Mesendoderm (in vitro differentiated cells): ENCODE results near the gene MAST2.

Source experiments
- DNase-seq: peaks from one replicate; pipeline ENCODE4 v3.0.0; 2013
- H2AK5ac ChIP-seq: 2 replicates; pipeline ENCODE4 v1.6.1; 2013; ENCODE audit warnings: low read length, inconsistent platforms
- H2BK120ac ChIP-seq: 2 replicates; pipeline ENCODE4 v1.6.1; 2013; ENCODE audit warnings: low read depth, mild to moderate bottlenecking, low read length, moderate library complexity, mixed read lengths
- H2BK15ac ChIP-seq: replicated peaks from 2 replicates; pipeline ENCODE4 v1.6.1; 2013; ENCODE audit warnings: low read depth, mild to moderate bottlenecking, moderate library complexity
- H2BK5ac ChIP-seq: 2 replicates; pipeline ENCODE4 v1.6.1; 2013; ENCODE audit warnings: low read length, inconsistent platforms
- H3K18ac ChIP-seq: 2 replicates; pipeline ENCODE4 v1.6.1; 2013; ENCODE audit warnings: mild to moderate bottlenecking, low read length, mixed read lengths
- H3K23ac ChIP-seq: one replicate; pipeline ENCODE4 v1.6.1; 2013; ENCODE audit warnings: low read length
- H3K27ac ChIP-seq: 2 replicates; pipeline ENCODE4 v1.5.1; 2013; ENCODE audit warnings: low read depth, mild to moderate bottlenecking, inconsistent platforms, low read length, moderate library complexity
- H3K27me3 ChIP-seq: 2 replicates; pipeline ENCODE4 v1.6.1; 2013; ENCODE audit warnings: low read length, control low read depth, mild to moderate bottlenecking, inconsistent platforms; ENCODE audit not compliant: insufficient read depth, poor library complexity
- H3K36me3 ChIP-seq: 2 replicates; pipeline ENCODE4 v1.6.1; 2013; ENCODE audit warnings: low read length, inconsistent platforms; ENCODE audit not compliant: control insufficient read depth, insufficient read depth
- H3K4ac ChIP-seq: one replicate; pipeline ENCODE4 v1.6.1; 2013; ENCODE audit warnings: low read depth, mild to moderate bottlenecking, low read length, moderate library complexity
- H3K4me1 ChIP-seq: 2 replicates; pipeline ENCODE4 v1.6.1; 2013; ENCODE audit warnings: low read depth, low read length, inconsistent platforms; ENCODE audit not compliant: control insufficient read depth
- H3K4me2 ChIP-seq: 2 replicates; pipeline ENCODE4 v1.6.1; 2013; ENCODE audit warnings: low read length
- H3K4me3 ChIP-seq: 2 replicates; pipeline ENCODE4 v1.5.1; 2013; ENCODE audit warnings: mild to moderate bottlenecking, low read length
- H3K56ac ChIP-seq: one replicate; pipeline ENCODE4 v1.6.1; 2013; ENCODE audit warnings: low read length
- H3K79me1 ChIP-seq: 2 replicates; pipeline ENCODE4 v1.6.1; 2013; ENCODE audit warnings: low read length, inconsistent platforms
- H3K79me2 ChIP-seq: 2 replicates; pipeline ENCODE4 v1.6.1; 2013; ENCODE audit warnings: mild to moderate bottlenecking, low read length; ENCODE audit not compliant: control insufficient read depth, insufficient read depth
- H3K9ac ChIP-seq: 2 replicates; pipeline ENCODE4 v1.6.1; 2013; ENCODE audit warnings: low read length, inconsistent platforms
- H4K5ac ChIP-seq: one replicate; pipeline ENCODE4 v1.6.1; 2013; ENCODE audit warnings: low read length
- H4K8ac ChIP-seq: one replicate; pipeline ENCODE4 v1.6.1; 2013; ENCODE audit warnings: low read depth, mild to moderate bottlenecking, control low read depth, low read length, moderate library complexity
- WGBS: extraction: QIAGEN DNeasy Blood & Tissue Kit; methylation state at CpG from one replicate; pipeline ENCODE4 v1.1.7; 2013; ENCODE audit warnings: low lambda C conversion rate, missing lambda C conversion rate; ENCODE audit not compliant: insufficient coverage; ENCODE audit errors: extremely low coverage; 5-methylcytosine and 5-hydroxymethylcytosine counted together

Gene MAST2

DNA sequence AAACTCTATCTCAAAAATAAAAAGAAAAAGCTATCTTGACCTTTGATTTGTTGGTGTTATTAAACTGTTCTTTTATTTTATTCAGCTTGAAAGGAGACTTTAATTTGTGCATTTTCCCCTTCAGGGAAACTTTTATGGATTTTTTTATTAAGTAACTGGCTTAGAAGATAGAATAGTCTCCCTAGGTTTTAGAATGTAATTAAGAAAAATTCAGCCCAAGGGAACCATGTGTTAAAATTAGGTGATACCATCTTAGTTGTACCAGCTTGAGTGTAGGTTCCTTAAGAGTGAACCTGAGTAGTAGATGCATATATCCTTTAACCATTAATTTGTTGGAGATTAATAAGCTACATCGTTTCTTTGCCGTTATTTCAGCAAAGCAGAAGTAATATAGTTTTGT is 11.4 kb downstream of the MAST2 start:
- no peak overlapping the region for H3K4ac ChIP-seq
- no peak overlapping the region for H3K4me2 ChIP-seq
- H2BK15ac ChIP-seq, result no peak overlapping the region
- no peak overlapping the region for H3K23ac ChIP-seq
- H3K4me1 ChIP-seq, result no peaks in the 10 kb centered on the region
- no peak overlapping the region for H2AK5ac ChIP-seq
- no peak overlapping the region for H4K8ac ChIP-seq
- no peak overlapping the region for H3K27ac ChIP-seq
- H3K27me3 ChIP-seq, result no peaks in the 10 kb centered on the region
- peaks cover 9% of the 10 kb centered on the region for H3K79me1 ChIP-seq
- no CpG with 5 or more reads among the region's 2 CpGs for WGBS
- no peak overlapping the region for H3K18ac ChIP-seq
- H3K9ac ChIP-seq, result no peak overlapping the region
- H3K79me2 ChIP-seq, result peaks cover 3% of the 10 kb centered on the region
- no peaks in the 10 kb centered on the region for H3K36me3 ChIP-seq
- no peak overlapping the region for H3K4me3 ChIP-seq
- no peak for DNase-seq
- H4K5ac ChIP-seq, result no peak overlapping the region
- no peak overlapping the region for H2BK5ac ChIP-seq
- no peak overlapping the region for H2BK120ac ChIP-seq
- H3K56ac ChIP-seq, result no peak overlapping the region

GRCh38 chr1:45815667-45816458 is 12.5 kb downstream of the MAST2 start:
- Histone ChIP-seq H4K8ac (no peak overlapping the region), H3K79me2 (peaks cover 4% of the 10 kb centered on the region), H3K4ac (no peak overlapping the region), H3K36me3 (no peaks in the 10 kb centered on the region), H2AK5ac (no peak overlapping the region), H3K27ac (no peak overlapping the region), H2BK120ac (no peak overlapping the region), H2BK5ac (no peak overlapping the region), H3K27me3 (no peaks in the 10 kb centered on the region), H3K4me2 (no peak overlapping the region), H3K79me1 (peaks cover 9% of the 10 kb centered on the region), H3K56ac (no peak overlapping the region), H3K9ac (no peak overlapping the region), H3K23ac (no peak overlapping the region), H2BK15ac (no peak overlapping the region), H3K4me1 (no peaks in the 10 kb centered on the region), H3K4me3 (no peak overlapping the region), H4K5ac (no peak overlapping the region), H3K18ac (no peak overlapping the region)
- no CpG with 5 or more reads among the region's 3 CpGs for WGBS
- no peak for DNase-seq

DNA sequence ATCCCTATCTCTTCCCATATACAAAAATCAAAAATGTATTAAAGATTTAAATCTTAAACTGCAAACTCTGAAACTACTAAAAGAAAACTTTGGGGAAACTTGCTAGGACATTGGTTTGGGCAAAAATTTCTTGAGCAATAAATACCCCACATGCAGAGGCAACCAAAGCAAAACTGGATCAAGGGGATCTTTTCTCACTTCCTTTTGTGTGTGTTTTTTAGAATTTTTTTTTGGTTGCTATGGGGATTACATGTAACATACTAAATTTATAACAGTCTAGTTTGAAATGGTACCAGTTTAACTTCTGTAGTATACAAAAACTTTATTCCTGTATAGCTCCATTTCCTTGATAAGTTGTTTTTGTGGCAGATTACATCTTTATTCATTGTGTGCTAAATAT is 16.8 kb downstream of the MAST2 start:
- Histone ChIP-seq H3K4me3 (no peak overlapping the region), H3K4me2 (no peak overlapping the region)
- no peak for DNase-seq

DNA sequence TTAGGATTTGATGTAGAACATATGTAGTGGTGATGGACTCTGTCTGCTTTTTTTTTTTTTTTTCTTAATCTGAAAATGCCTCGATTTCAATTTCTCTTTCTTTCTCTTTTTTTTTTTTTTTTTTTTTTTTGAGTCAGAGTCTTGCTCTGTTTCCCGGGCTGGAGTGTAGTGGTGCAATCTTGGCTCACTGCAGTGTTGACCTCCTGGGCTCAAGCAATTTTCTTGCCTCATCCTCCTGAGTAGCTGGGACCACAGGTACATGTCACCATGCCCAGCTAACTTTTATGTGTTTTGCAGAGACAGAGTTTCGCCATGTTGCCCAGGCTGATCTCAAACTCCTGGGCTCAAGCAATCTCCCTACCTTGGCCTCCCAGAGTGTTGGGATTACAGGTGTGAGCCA is 17.4 kb downstream of the MAST2 start:
- Histone ChIP-seq H2BK15ac (no peak overlapping the region), H3K36me3 (no peaks in the 10 kb centered on the region), H3K4me2 (no peak overlapping the region), H3K4me1 (no peaks in the 10 kb centered on the region), H3K9ac (no peak overlapping the region), H3K18ac (no peak overlapping the region), H3K56ac (no peak overlapping the region), H3K27me3 (no peaks in the 10 kb centered on the region), H3K23ac (no peak overlapping the region), H3K79me2 (peaks cover 10% of the 10 kb centered on the region), H3K79me1 (peaks cover 7% of the 10 kb centered on the region), H3K4me3 (no peak overlapping the region), H4K5ac (no peak overlapping the region), H3K4ac (no peak overlapping the region), H2BK5ac (no peak overlapping the region), H2AK5ac (no peak overlapping the region), H2BK120ac (no peak overlapping the region), H4K8ac (no peak overlapping the region), H3K27ac (no peak overlapping the region)
- DNase-seq, result no peak
- WGBS, result no CpG with 5 or more reads among the region's 3 CpGs

More for the DNA sequence above, 16.8 kb downstream of the MAST2 start:
- Histone ChIP-seq H3K4me1 (no peaks in the 10 kb centered on the region), H2AK5ac (no peak overlapping the region), H3K23ac (no peak overlapping the region), H3K18ac (no peak overlapping the region), H3K36me3 (no peaks in the 10 kb centered on the region), H2BK15ac (no peak overlapping the region), H3K79me2 (peaks cover 10% of the 10 kb centered on the region), H2BK5ac (no peak overlapping the region), H3K56ac (no peak overlapping the region), H3K9ac (no peak overlapping the region), H3K79me1 (peaks cover 10% of the 10 kb centered on the region), H4K8ac (no peak overlapping the region), H3K27ac (no peak overlapping the region), H3K27me3 (no peaks in the 10 kb centered on the region), H3K4ac (no peak overlapping the region), H2BK120ac (no peak overlapping the region), H4K5ac (no peak overlapping the region)

DNA sequence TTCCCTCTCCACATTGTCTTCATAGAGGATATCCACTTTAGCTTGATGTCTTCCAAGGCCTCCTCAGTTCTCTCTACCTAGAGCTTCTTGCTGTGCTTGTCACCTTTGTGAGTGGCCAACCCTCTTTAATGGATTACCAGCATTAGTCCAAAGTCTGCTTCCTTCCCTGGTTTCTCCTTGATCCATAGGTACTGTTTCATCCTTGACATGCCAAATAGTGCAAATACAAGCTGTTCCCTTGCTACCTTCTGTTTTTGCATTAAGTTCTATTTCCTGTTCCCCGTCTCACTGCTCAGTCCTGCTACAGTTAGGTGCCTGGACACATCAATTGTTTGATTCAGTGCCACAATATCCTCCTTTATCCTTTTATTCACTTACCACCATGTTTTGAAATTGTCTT is 19.2 kb downstream of the MAST2 start:
- Histone ChIP-seq H2BK15ac (no peak overlapping the region), H3K23ac (no peak overlapping the region), H2BK120ac (no peak overlapping the region), H2AK5ac (no peak overlapping the region), H3K9ac (no peak overlapping the region), H4K5ac (no peak overlapping the region), H3K4me1 (no peaks in the 10 kb centered on the region), H3K79me1 (peaks cover 6% of the 10 kb centered on the region), H3K27ac (no peak overlapping the region), H3K36me3 (no peaks in the 10 kb centered on the region), H3K18ac (no peak overlapping the region), H3K4ac (no peak overlapping the region), H2BK5ac (no peak overlapping the region), H3K56ac (no peak overlapping the region), H3K4me3 (no peak overlapping the region), H3K4me2 (no peak overlapping the region), H4K8ac (no peak overlapping the region), H3K79me2 (peaks cover 10% of the 10 kb centered on the region), H3K27me3 (no peaks in the 10 kb centered on the region)
- WGBS, result no CpG with 5 or more reads among the region's 1 CpG
- DNase-seq, result no peak

DNA sequence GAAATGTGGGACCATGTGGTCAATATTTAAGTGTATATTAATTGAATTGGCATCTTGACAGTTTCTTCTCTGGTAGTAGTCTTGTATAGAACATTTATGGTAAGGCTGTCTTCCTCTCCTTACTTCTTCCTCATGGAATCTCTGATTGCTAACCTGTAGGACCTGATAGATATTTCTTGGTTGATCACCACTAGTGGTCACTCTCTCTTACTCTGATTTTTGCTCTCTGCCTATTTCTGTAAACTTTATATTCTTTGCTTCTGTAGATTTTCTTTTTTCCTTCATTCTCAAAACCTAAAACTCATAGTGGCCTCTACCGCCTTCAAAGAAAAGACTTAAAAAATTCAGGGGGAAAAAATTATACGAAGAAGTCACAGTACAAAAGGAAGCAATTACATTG is 21.2 kb downstream of the MAST2 start:
- WGBS, result no CpG with 5 or more reads among the region's 2 CpGs

More for the DNA sequence above, 21.2 kb downstream of the MAST2 start:
- Histone ChIP-seq H4K5ac (no peak overlapping the region), H3K4me2 (no peak overlapping the region), H3K4me3 (no peak overlapping the region), H3K79me2 (peaks cover 7% of the 10 kb centered on the region), H2BK15ac (no peak overlapping the region), H3K79me1 (peaks cover 4% of the 10 kb centered on the region), H3K4me1 (no peaks in the 10 kb centered on the region), H3K23ac (no peak overlapping the region), H3K27ac (no peak overlapping the region), H2BK120ac (no peak overlapping the region), H3K36me3 (no peaks in the 10 kb centered on the region), H3K56ac (no peak overlapping the region), H2BK5ac (no peak overlapping the region), H2AK5ac (no peak overlapping the region), H4K8ac (no peak overlapping the region), H3K9ac (no peak overlapping the region), H3K27me3 (no peaks in the 10 kb centered on the region), H3K18ac (no peak overlapping the region), H3K4ac (no peak overlapping the region)
- no peak for DNase-seq
